HG02571 (cell line): ENCODE measurements around the gene OR2T2.
A peak's percentile ranks its signal among the peaks of the same experiment; 100 is the strongest.
"Not testable (repeated sequence)": the region's sequence is repeated elsewhere in the genome, so short reads cannot be mapped to it uniquely, and the experiment has no call there.

Source experiments
- ATAC-seq: cut with Tn5 transposase; IDR thresholded peaks from one replicate; pipeline ENCODE4 v1.9.1; 2021; ENCODE audit warnings: mild to moderate bottlenecking, moderate library complexity; ENCODE audit not compliant: unreplicated experiment

Gene OR2T2, protein sequence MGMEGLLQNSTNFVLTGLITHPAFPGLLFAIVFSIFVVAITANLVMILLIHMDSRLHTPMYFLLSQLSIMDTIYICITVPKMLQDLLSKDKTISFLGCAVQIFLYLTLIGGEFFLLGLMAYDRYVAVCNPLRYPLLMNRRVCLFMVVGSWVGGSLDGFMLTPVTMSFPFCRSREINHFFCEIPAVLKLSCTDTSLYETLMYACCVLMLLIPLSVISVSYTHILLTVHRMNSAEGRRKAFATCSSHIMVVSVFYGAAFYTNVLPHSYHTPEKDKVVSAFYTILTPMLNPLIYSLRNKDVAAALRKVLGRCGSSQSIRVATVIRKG

DNA sequence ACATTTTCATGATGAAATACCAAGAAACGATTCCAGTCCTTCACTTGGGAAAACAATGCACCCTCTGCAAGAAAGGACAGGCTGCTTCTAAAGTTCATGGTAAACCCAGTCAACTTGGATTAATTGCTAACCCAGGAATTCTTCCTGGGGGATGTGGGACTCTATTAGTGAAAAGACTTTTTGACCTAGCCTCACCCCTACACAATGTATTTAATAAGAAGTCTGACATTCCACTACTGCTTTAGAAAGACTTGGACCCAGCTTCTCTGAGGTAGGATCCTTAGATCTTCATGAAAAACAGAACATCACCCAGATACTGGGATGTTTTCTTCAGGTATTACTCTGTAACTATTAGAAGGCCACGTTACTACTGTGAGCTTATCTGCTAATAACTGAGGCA is at the start of gene OR2T2:
OR2T2 (plus strand) TSS at position 239 of the 400 bp plus-strand sequence. CDS start 7,161 bp downstream, outside the sequence.
- ATAC-seq, result not testable (repeated sequence)

DNA sequence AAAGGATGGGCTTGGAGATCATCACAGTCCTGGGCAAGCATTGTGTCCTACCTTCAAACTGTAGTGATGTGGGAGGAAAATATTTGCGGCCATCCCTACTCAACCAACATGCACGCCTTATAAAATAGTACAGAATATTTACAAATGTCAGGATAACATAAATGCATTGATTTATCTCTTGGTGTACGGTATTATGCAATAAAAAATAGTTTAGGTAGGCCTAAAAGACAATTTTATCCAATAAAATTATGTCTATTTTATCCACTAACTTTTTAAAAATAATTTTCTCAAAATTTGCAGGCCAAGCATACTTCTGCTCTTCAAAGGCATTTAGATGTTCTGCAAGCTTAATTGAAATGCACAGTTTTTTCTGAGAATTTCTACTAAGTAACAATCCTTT is 42.7 kb upstream of the OR2T2 start, which contains the start of gene OR2T1:
OR2T1 (plus strand) TSS at position 301 of the 400 bp plus-strand sequence. CDS start 3,100 bp downstream, outside the sequence.
- ATAC-seq, result no peak

GRCh38 chr1:248404024-248404423 is 41.4 kb upstream of the OR2T2 start:
- no peak for ATAC-seq

GRCh38 chr1:248406721-248407692 is 38.4 kb upstream of the OR2T2 start:
- no peak for ATAC-seq

- no peak for ATAC-seq
These were observed 29.2 kb upstream of the OR2T2 start for GRCh38 chr1:248416226-248416625.

GRCh38 chr1:248417854-248418253 is 27.6 kb upstream of the OR2T2 start:
- no peak for ATAC-seq

GRCh38 chr1:248421384-248421783 is 24.1 kb upstream of the OR2T2 start:
- no peak for ATAC-seq

DNA sequence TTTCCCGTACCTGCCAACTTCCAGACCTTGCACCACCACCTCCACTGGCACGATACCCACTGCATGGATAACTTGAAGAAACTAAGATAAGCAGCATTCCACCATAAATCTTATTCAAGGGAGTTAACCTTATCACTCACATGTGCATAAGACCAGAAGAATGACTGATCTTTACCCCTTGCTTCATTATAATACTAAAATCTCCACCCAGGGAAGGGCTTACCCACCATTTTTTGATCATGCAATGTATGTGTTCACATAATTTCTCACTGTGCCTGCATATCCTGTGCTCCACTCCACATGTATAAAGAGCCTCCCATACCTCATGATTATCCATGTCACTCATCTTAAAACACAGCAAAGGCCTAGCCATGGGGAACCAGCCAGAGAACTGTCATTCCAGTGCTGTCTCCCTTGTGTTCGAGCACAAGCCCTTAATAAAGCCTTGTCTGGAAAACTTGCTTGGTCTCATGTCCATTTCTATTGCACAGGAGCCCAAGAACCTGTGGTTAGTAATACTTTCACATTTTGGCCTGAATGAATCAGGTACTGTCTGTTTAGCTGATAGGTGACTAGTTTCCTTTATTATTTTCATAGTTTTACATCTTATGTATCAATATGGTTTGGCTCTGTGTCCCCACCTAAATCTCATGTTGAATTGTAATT is 17.8 kb upstream of the OR2T2 start:
- ATAC-seq, result peak; percentile 41

DNA sequence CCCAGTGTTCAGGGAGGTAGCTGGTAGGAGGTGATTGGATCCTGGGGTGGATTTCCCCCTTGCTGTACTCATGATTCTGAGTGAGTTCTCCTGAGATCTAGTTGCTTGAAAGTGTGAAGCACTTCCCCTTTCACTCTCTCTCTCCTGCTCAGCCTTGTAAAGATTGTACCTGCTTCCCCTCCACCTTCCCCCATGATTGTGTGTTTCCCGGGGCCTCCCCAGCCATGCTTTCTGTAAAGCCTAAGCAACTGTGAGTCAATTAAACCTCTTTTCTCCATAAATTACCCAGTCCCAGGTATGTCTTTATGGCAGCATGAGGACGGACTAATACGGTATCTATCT is 17.3 kb upstream of the OR2T2 start:
- ATAC-seq, result peak; percentile 95

- ATAC-seq, result not testable (repeated sequence)
These were observed 13.8 kb upstream of the OR2T2 start for GRCh38 chr1:248431683-248432082.

DNA sequence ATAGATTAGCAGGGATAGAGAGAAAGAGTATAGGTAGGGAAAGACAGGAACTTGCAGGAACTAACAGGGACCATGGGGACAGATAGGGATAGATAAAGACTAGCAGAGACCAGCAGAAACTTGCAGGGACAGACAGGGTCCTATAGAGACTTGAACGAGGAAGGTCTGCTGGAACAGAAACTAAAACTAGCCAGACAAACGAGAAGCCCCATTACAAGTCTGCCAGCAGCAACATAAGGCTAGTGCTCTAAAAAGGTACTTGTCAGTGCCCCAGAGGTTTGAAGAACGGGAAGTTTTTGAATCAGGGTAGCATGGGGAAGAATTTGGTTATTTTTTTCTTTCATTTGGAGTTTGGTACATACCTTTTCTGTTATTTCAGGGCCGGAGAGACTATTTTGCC is 13.2 kb upstream of the OR2T2 start:
- ATAC-seq, result not testable (repeated sequence)

GRCh38 chr1:248433811-248434415 is 11.5 kb upstream of the OR2T2 start:
- ATAC-seq, result not testable (repeated sequence)

DNA sequence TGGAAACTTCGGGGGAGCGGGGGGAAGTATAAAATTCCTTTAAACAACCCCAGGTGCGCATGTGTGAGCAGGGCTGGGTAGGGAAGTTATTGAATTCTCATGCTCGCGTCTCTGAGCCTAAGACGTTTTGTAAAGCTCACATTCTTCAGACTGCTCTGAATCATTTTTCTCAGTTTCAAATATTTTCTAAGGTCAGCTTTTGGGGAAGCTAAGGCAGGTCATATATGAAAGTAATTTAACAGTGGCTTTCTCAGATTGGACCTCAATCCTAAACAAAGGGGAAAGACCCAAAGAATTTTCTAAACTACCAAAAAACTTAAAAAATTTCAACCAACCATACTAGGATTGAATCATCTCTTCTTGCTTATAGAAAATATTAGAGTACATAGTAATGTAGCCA is 10.5 kb upstream of the OR2T2 start:
- ATAC-seq, result not testable (repeated sequence)

DNA sequence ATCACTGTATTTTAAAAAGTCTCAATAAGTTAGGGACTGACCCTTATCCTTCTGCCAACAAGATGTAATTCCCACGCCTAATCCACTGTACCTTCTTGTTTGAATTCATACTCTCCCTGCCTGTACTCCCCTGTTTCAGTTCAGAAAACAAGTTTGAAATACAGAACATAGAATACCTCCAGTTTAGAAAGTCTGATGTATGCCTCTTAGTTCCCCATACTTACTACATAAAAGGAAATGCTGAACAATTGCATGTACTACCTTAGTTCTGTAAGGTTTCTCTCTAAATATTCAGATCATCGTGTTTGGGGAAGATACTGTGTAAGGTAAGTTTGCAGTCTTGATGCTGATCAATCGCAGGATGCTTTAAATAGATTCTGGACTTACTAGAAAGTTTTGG is 9.1 kb upstream of the OR2T2 start:
- ATAC-seq, result not testable (repeated sequence)

DNA sequence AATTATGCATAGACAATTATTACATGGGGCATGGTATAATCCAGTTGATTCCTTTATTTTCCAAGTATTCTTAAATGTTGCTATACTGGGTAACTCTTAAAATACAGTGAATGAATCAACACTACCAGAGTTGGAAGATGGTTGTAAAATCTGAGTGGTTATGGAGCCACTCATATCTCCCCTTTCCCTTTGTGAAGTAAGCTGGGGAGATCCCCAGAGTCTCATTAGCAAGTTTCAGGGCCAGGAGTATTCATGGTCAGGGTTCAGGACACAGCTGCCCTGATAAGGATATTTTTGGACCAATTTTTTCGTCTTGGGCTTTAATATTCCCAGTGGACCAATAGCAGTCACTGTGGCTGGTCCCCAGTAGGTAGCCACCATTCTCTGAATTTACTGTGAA is 6.8 kb upstream of the OR2T2 start:
- ATAC-seq, result peak; percentile 42

- ATAC-seq, result not testable (repeated sequence)
These were observed 6.2 kb upstream of the OR2T2 start for GRCh38 chr1:248439283-248439682.

GRCh38 chr1:248442500-248443277 is 2.7 kb upstream of the OR2T2 start:
- ATAC-seq, result not testable (repeated sequence)

DNA sequence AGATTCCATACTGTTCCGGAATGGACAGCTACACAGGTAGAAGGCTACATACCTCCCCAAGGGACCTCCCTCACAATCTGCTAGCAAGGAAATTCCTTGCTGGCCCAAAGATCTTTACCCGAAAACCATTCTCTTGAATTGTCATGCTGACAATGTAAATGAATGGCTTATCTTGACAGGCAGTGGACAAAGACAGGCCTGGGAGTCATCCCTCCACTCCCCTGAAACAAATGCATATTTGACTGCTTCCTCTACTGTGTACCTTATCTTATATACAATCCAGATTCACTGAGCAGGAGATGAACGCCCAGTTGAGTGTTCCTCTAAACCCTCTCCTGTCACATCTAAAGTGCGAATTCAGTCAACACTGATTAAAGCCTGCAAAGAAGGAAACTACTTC is 834 bp upstream of the OR2T2 start:
- not testable (repeated sequence) for ATAC-seq

DNA sequence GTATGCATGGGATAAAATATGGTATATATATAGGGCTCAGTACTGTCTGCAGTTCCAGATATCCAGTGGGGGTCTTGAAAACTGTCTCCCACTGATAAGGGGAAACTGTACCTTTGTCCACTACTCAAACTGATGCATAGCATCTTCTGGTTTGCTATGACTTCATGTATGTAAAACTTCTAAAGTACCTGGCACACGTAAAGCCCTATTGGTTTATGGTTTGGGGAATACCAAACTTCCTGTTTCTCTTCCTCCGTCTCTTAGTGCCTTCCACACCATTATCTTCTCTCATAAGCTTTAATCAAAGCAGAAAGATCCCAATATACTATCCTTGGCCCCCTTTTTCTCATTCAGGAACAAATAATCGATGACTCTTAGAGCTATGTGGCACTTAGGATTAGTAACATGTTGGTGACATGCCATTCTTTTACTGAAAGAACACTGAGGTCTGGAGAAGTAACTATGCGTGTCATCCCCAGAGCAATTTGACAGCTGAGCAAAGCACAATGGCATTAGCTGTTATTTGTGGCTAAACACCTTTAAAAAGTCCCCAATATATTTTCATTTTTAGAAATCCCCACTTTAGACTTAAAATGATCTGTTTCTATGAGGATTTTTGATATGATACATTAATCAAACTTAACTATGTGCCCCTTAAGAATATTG is 3.1 kb downstream of the OR2T2 start:
- peak; percentile 64 for ATAC-seq
